Measurements from ENCODE around the gene SMYD3. TPM values are rescaled to one million over a fixed set of nuclear protein-coding genes. Genes with fewer than 3 reads are reported as not detected.

The SMYD3 gene
- total RNA-seq, 1 donor from 2014 or later, result 20.8 TPM

- CTCF ChIA-PET, result no interaction called here
- Mint-ChIP-seq H3K27me3 (no peaks in the 10 kb centered on the region), H3K27ac (no peak overlapping the region), H3K4me3 (no peak overlapping the region), H3K36me3 (ENCODE audit: low read depth) (no peaks in the 10 kb centered on the region), H3K9me3 (no peaks in the 10 kb centered on the region), H3K4me1 (no peaks in the 10 kb centered on the region)
- DNase-seq (no peak), ATAC-seq (ENCODE audit: low read depth) (no peak)
- no peak for TF ChIP-seq CTCF (IDR thresholded peaks at IDR 0.05)
- POLR2A ChIA-PET, result no interaction called here
- intact Hi-C loops (cut with micrococcal nuclease), result no loop called here
Measured at GRCh38 chr1:246301553-246302250, 205.4 kb downstream of the SMYD3 start.

- TF ChIP-seq CTCF (IDR thresholded peaks at IDR 0.05), result no peak
- Mint-ChIP-seq H3K4me1 (peaks cover 3% of the 10 kb centered on the region), H3K27ac (no peak overlapping the region), H3K4me3 (no peak overlapping the region), H3K9me3 (no peaks in the 10 kb centered on the region), H3K27me3 (no peaks in the 10 kb centered on the region), H3K36me3 (ENCODE audit: low read depth) (no peaks in the 10 kb centered on the region)
- intact Hi-C loops (cut with micrococcal nuclease), result no loop called here
- no peak for ATAC-seq (ENCODE audit: low read depth)
- ChIA-PET POLR2A (no interaction called here), CTCF (no interaction called here)
- no peak for DNase-seq
Measured at GRCh38 chr1:246300626-246301549, 206.2 kb downstream of the SMYD3 start.

- POLR2A ChIA-PET, result no interaction called here
- peaks cover 4% of the 10 kb centered on the region for H3K4me1 Mint-ChIP-seq
- H3K4me3 Mint-ChIP-seq, result no peak overlapping the region
- no peaks in the 10 kb centered on the region for H3K36me3 Mint-ChIP-seq (ENCODE audit: low read depth)
- no peak for ATAC-seq (ENCODE audit: low read depth)
- H3K27ac Mint-ChIP-seq, result no peak overlapping the region
- no peak for TF ChIP-seq CTCF (IDR thresholded peaks at IDR 0.05)
- intact Hi-C loops (cut with micrococcal nuclease), result no loop called here
- no peak for DNase-seq
- H3K9me3 Mint-ChIP-seq, result no peaks in the 10 kb centered on the region
- CTCF ChIA-PET, result no interaction called here
- H3K27me3 Mint-ChIP-seq, result no peaks in the 10 kb centered on the region
Measured at GRCh38 chr1:246297279-246298265, 209.5 kb downstream of the SMYD3 start.

GRCh38 chr1:246295968-246296367 lies 211.1 kb downstream of the SMYD3 start:
- CTCF ChIA-PET, result no interaction called here
- Mint-ChIP-seq H3K27me3 (no peaks in the 10 kb centered on the region), H3K36me3 (ENCODE audit: low read depth) (no peaks in the 10 kb centered on the region), H3K4me3 (no peak overlapping the region), H3K4me1 (peaks cover 4% of the 10 kb centered on the region), H3K9me3 (no peaks in the 10 kb centered on the region), H3K27ac (no peak overlapping the region)
- DNase-seq (no peak), ATAC-seq (ENCODE audit: low read depth) (no peak)
- POLR2A ChIA-PET, result no interaction called here
- TF ChIP-seq CTCF (IDR thresholded peaks at IDR 0.05), result no peak
- intact Hi-C loops (cut with micrococcal nuclease), result no loop called here
